K562 (cell line): ENCODE data around the gene MDN1. TPM values are rescaled to one million over a fixed set of nuclear protein-coding genes. Genes with fewer than 3 reads are reported as not detected.

Experiments
- ATAC-seq: fragments of 200-7000 bp; cut with Tn5 transposase; 3 replicates; pipeline ENCODE4 v1.9.1; 2020; ENCODE audit warnings: moderate library complexity
- BruUV-seq: library from RNA; stranded (reverse); fragments of 400-500 nt; replicated peaks from 2 replicates; lab custom pipeline; 2021; lab: Mats Ljungman, UMichigan
- CTCF ChIA-PET: fragments of 300-600 bp; formaldehyde crosslinking; extraction: SDS; loops from one replicate; lab custom pipeline; 2021; ENCODE audit warnings: low intra/inter-chr PET ratio; lab: Yijun Ruan, JAX
- POLR2A ChIA-PET: fragments of 300-600, 350-650 bp; sonication (Branson Sonifier 250); formaldehyde crosslinking; extraction: SDS; loops from one replicate; lab custom pipeline; 2021; ENCODE audit warnings: antibody characterized with exemption, inconsistent platforms; lab: Yijun Ruan, JAX
- DNase-seq, 4 experiments: peaks; one replicate each; pipeline versions ENCODE4 v3.0.0 to v3.0.0-alpha.2; 2011 to 2018; ENCODE audit warnings: low spot score in 3 of 4, mixed read lengths in 3 of 4; ENCODE audit errors: extremely low read depth in 1 of 4
- FAIRE-seq: peaks from 2 replicates; lab custom pipeline; 2011; peaks lifted over from hg19 to GRCh38; lab: Jason Lieb, UNC
- H2AFZ ChIP-seq: 2 replicates; pipeline ENCODE4 v1.6.0; 2011; ENCODE audit warnings: low read depth, low read length, control low read depth, inconsistent platforms
- H3K27ac ChIP-seq: fragments of 200-600 bp; 3 replicates; pipeline ENCODE4 v1.8.0; 2011; ENCODE audit warnings: low read depth, mild to moderate bottlenecking, control low read depth, inconsistent platforms, low read length, moderate library complexity, mixed read lengths; ENCODE audit errors: extremely low read depth
- H3K27me3 ChIP-seq, 2 experiments: fragments of 300-600 bp in 1 of 2; 2 replicates in 1 of 2; 3 replicates in 1 of 2; pipeline versions ENCODE4 v1.6.0 to v1.8.0; 2011; ENCODE audit warnings: inconsistent platforms in 2 of 2, low read length in 2 of 2, mild to moderate bottlenecking in 1 of 2, mixed read lengths in 1 of 2, moderate library complexity in 1 of 2; ENCODE audit not compliant: control insufficient read depth in 2 of 2, insufficient read depth in 2 of 2
- H3K36me3 ChIP-seq: fragments of 300-600 bp; 3 replicates; pipeline ENCODE4 v1.8.0; 2011; ENCODE audit warnings: mild to moderate bottlenecking, low read length, inconsistent platforms; ENCODE audit not compliant: control insufficient read depth, insufficient read depth
- H3K4me1 ChIP-seq, 2 experiments: fragments of 200-600 bp in 1 of 2; replicated peaks in 1 of 2; 2 replicates in 1 of 2; 3 replicates in 1 of 2; pipeline versions ENCODE4 v1.5.1 to v1.8.0; 2011; ENCODE audit warnings: inconsistent platforms in 2 of 2, low read length in 2 of 2, mild to moderate bottlenecking in 1 of 2, mixed read lengths in 1 of 2, moderate library complexity in 1 of 2; ENCODE audit not compliant: control insufficient read depth in 2 of 2, insufficient read depth in 2 of 2
- H3K4me2 ChIP-seq: 2 replicates; pipeline ENCODE4 v1.6.1; 2011; ENCODE audit warnings: low read length, control low read depth, inconsistent platforms, mixed read lengths; ENCODE audit not compliant: insufficient read depth
- H3K4me3 ChIP-seq: fragments of 200-600 bp; sonication (generic), shearing (Covaris generic); 2 replicates; pipeline ENCODE4 v1.5.1; 2016; ENCODE audit warnings: control low read depth, inconsistent platforms
- H3K79me2 ChIP-seq: fragments of 200-600 bp; 3 replicates; pipeline ENCODE4 v1.8.0; 2011; ENCODE audit warnings: low read length, inconsistent platforms; ENCODE audit not compliant: control insufficient read depth, insufficient read depth
- H3K9ac ChIP-seq, 2 experiments: 2 replicates each; pipeline versions ENCODE4 v1.6.0 to v1.6.1; 2011; ENCODE audit warnings: low read depth in 2 of 2, low read length in 2 of 2, control low read depth in 1 of 2, inconsistent platforms in 1 of 2, mild to moderate bottlenecking in 1 of 2, mixed read lengths in 1 of 2; ENCODE audit not compliant: insufficient read depth in 1 of 2
- H3K9me1 ChIP-seq: one replicate; pipeline ENCODE4 v1.6.0; 2011; ENCODE audit warnings: inconsistent platforms, mild to moderate bottlenecking, low read length, moderate library complexity; ENCODE audit not compliant: control insufficient read depth, insufficient read depth
- H3K9me3 ChIP-seq: replicated peaks from 2 replicates; pipeline ENCODE4 v1.5.1; 2011; ENCODE audit warnings: low read depth, low read length, inconsistent platforms; ENCODE audit not compliant: control insufficient read depth, insufficient read depth
- H4K20me1 ChIP-seq: replicated peaks from 2 replicates; pipeline ENCODE4 v1.6.1; 2011; ENCODE audit warnings: low read length, inconsistent platforms, mixed read lengths; ENCODE audit not compliant: control insufficient read depth, insufficient read depth
- KDM5B ChIP-seq: fragments of 200-600 bp; sonication (generic); IDR thresholded peaks from 2 replicates; pipeline ENCODE4 v1.6.1; 2012; ENCODE audit warnings: low read depth, mild to moderate bottlenecking, moderate library complexity, low read length, control low read depth, inconsistent platforms; ENCODE audit not compliant: insufficient replicate concordance
- MCM2 ChIP-seq: fragments of 450-650 bp; IDR thresholded peaks from 2 replicates; pipeline ENCODE4 v1.6.1; 2017; ENCODE audit warnings: low read depth, mild to moderate bottlenecking
- NELFE ChIP-seq: IDR thresholded peaks from 2 replicates; pipeline ENCODE4 v1.6.1; 2011; ENCODE audit warnings: mild to moderate bottlenecking; ENCODE audit not compliant: insufficient read depth, insufficient read length
- NFATC3 ChIP-seq: fragments of 450-650 bp; IDR thresholded peaks from 2 replicates; pipeline ENCODE4 v1.6.1; 2017; ENCODE audit warnings: mild to moderate bottlenecking
- NUFIP1 ChIP-seq: fragments of 450-650 bp; IDR thresholded peaks from 2 replicates; pipeline ENCODE4 v1.6.1; 2018; ENCODE audit not compliant: partially characterized antibody
- RFX1 ChIP-seq: fragments of 450-650 bp; IDR thresholded peaks from 2 replicates; pipeline ENCODE4 v1.6.1; 2016; ENCODE audit warnings: mild to moderate bottlenecking, moderate library complexity
- SMAD3 ChIP-seq: fragments of 450-650 bp; formaldehyde crosslinking; conservative IDR thresholded peaks from 2 replicates; pipeline ENCODE4 v1.4.0; 2020; ENCODE audit warnings: mild to moderate bottlenecking
- SOX6 ChIP-seq: fragments of 450-650 bp; IDR thresholded peaks from 2 replicates; pipeline ENCODE4 v1.6.1; 2014; ENCODE audit warnings: mild to moderate bottlenecking
- STAT5A ChIP-seq: IDR thresholded peaks from 2 replicates; pipeline ENCODE4 v1.6.1; 2012; ENCODE audit warnings: low read length, inconsistent platforms, borderline replicate concordance
- ZNF175 ChIP-seq: fragments of 200-800 bp; sonication (Bioruptor generic); IDR thresholded peaks from 2 replicates; pipeline ENCODE4 v1.6.1; 2016; ENCODE audit warnings: low read depth, mild to moderate bottlenecking, missing genetic modification characterization, missing compliant biosample characterization
- ZNF561 ChIP-seq: fragments of 450-650 bp; formaldehyde crosslinking; conservative IDR thresholded peaks from 2 replicates; pipeline ENCODE4 v1.4.0; 2020; ENCODE audit warnings: mild to moderate bottlenecking, moderate library complexity
- WGBS: fragments of 100-300 bp; shearing (Covaris generic); methylation state at CpG from one replicate; pipeline ENCODE4 v1.1.6; 2016; ENCODE audit warnings: low coverage, mixed read lengths; ENCODE audit not compliant: insufficient coverage; ENCODE audit errors: missing lambda C conversion rate; 5-methylcytosine and 5-hydroxymethylcytosine counted together
- in situ Hi-C: fragments of 300-500 bp; cut with MboI; formaldehyde crosslinking; loops from 4 replicates; pipeline ENCODE4 v1.15.0; 2018; ENCODE audit warnings: inconsistent platforms, mixed read lengths
- intact Hi-C: fragments of 100-400 bp; cut with micrococcal nuclease; formaldehyde crosslinking; loops from 2 replicates; pipeline ENCODE4 v1.14.2; 2022
- polyA plus RNA-seq, 8 experiments: library from polyadenylated mRNA; depleted of rRNA in 4 of 8; stranded (reverse) in 5 of 8; unstranded in 3 of 8; fragments of >200 nt; fragmentation: Nextera tagmentation in 2 of 8; fragmentation: Illumina TruSeq in 1 of 8; extraction: Ambion mirVana in 2 of 8; extraction: Trizol in 1 of 8; gene quantifications; 2 replicates each; pipeline versions ENCODE4 v1.2.1 to v1.2.3, GENCODE V29; 2011 to 2014; ENCODE audit warnings: inconsistent platforms in 1 of 8, missing spikeins in 1 of 8
- total RNA-seq, 7 experiments: library from RNA; depleted of rRNA in 6 of 7; stranded (reverse); fragments of >200 nt in 6 of 7; fragmentation: Illumina TruSeq in 2 of 7; extraction: Trizol in 2 of 7; gene quantifications; 2 replicates each; pipeline versions ENCODE4 v1.2.1 to v1.2.3, GENCODE V29; 2011 to 2021; ENCODE audit warnings: low replicate concordance in 1 of 7
- TF ChIP-seq, protein P1 (sequence below): fragments of 250-450 bp; sonication (Bioruptor Pico); IDR thresholded peaks from 2 replicates; pipeline ENCODE4 v1.4.0; 2020; ENCODE audit warnings: borderline replicate concordance
- TF ChIP-seq, protein P2 (sequence below): fragments of 250-450 bp; sonication (Bioruptor Pico); IDR thresholded peaks from 2 replicates; pipeline ENCODE4 v1.9.0; 2021; ENCODE audit warnings: mild to moderate bottlenecking, inconsistent platforms
- TF ChIP-seq, protein P3 (sequence below): IDR thresholded peaks from 2 replicates; pipeline ENCODE4 v1.6.1; 2014; ENCODE audit warnings: antibody characterized with exemption
- TF ChIP-seq, protein P4 (sequence below): fragments of 450-650 bp; IDR thresholded peaks from one replicate; pipeline ENCODE4 v1.6.1; 2018; ENCODE audit warnings: mild to moderate bottlenecking, moderate library complexity; ENCODE audit not compliant: partially characterized antibody

MDN1 gene
- total and polyA plus RNA-seq, 9 of the 15 experiments (the other 6 are each of a cell fraction or from before 2014, with no cell fraction given) = 25.6 to 93.6 (median 43.0) TPM

DNA sequence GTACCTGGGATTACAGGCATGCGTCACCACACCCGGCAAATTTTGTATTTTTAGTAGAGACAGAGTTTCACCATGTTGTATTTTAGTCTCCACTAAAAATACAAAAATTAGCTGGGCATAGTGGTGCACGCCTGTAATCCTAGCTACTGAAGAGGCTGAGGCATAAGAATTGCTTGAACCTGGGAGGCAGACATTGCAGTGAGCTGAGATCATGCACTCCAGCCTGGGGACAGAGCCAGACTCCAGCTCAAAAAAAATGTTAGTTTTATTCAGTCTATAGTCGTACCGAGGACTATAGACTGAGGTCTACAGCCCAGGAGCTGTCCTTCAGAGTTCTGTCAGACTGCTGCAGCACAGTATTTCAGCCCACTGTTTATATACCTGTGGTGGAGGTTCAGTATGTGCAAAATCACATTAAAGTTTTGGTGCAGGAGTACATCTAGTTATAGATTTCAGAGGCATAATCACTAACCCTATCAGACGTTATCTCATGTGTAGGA is 6.5 kb upstream of the MDN1 start:
- Histone ChIP-seq H3K79me2 (peaks cover 15% of the 10 kb centered on the region), H3K27me3 (no peaks in the 10 kb centered on the region), H3K4me3 (no peak overlapping the region), H3K9me3 (no peaks in the 10 kb centered on the region), H3K36me3 (peaks cover under 1% of the 10 kb centered on the region; the same call in 2 of the 3 replicates), H3K9ac (0 out of 4 replicates have a peak overlapping the region, but pooled peaks of 1 of the 2 experiments have one; percentile 11), H2AFZ (no peak overlapping the region), H3K4me1 (peaks cover 0 to 10% of the 10 kb centered on the region in 2 experiments; a peak in 3 of 5 replicates), H3K9me1 (no peaks in the 10 kb centered on the region), H3K27ac (no peak overlapping the region), H4K20me1 (no peaks in the 10 kb centered on the region), H3K4me2 (no peak overlapping the region)
- in situ Hi-C loops (no loop called here), intact Hi-C loops (no loop called here)
- FAIRE-seq = no peak
- DNase-seq = no peak
- POLR2A ChIA-PET = interaction anchor here (0.6 to 0.9 kb wide), 2 partner anchors 15 to 18 kb away, joined by 3 to 4 read pairs; no protein-coding TSS in a partner anchor
- WGBS = 63% methylated on average over 6 of the region's 6 CpGs
- TF ChIP-seq SOX6 (no peak), NELFE (no peak), KDM5B (no peak), MCM2 (no peak), STAT5A (no peak), ZNF175 (no peak), SMAD3 (CRISPR knock-in tag) (no peak), NUFIP1 (no peak), RFX1 (no peak), ZNF561 (CRISPR knock-in tag) (no peak), NFATC3 (no peak)
- TF ChIP-seq, protein P1, sequence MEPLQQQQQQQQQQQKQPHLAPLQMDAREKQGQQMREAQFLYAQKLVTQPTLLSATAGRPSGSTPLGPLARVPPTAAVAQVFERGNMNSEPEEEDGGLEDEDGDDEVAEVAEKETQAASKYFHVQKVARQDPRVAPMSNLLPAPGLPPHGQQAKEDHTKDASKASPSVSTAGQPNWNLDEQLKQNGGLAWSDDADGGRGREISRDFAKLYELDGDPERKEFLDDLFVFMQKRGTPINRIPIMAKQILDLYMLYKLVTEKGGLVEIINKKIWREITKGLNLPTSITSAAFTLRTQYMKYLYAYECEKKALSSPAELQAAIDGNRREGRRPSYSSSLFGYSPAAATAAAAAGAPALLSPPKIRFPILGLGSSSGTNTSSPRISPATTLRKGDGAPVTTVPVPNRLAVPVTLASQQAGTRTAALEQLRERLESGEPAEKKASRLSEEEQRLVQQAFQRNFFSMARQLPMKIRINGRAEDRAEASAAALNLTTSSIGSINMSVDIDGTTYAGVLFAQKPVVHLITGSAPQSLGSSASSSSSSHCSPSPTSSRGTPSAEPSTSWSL (CRISPR knock-in tag) = no peak
- TF ChIP-seq, protein P2, sequence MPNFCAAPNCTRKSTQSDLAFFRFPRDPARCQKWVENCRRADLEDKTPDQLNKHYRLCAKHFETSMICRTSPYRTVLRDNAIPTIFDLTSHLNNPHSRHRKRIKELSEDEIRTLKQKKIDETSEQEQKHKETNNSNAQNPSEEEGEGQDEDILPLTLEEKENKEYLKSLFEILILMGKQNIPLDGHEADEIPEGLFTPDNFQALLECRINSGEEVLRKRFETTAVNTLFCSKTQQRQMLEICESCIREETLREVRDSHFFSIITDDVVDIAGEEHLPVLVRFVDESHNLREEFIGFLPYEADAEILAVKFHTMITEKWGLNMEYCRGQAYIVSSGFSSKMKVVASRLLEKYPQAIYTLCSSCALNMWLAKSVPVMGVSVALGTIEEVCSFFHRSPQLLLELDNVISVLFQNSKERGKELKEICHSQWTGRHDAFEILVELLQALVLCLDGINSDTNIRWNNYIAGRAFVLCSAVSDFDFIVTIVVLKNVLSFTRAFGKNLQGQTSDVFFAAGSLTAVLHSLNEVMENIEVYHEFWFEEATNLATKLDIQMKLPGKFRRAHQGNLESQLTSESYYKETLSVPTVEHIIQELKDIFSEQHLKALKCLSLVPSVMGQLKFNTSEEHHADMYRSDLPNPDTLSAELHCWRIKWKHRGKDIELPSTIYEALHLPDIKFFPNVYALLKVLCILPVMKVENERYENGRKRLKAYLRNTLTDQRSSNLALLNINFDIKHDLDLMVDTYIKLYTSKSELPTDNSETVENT (CRISPR knock-in tag) = no peak
- TF ChIP-seq, protein P3, sequence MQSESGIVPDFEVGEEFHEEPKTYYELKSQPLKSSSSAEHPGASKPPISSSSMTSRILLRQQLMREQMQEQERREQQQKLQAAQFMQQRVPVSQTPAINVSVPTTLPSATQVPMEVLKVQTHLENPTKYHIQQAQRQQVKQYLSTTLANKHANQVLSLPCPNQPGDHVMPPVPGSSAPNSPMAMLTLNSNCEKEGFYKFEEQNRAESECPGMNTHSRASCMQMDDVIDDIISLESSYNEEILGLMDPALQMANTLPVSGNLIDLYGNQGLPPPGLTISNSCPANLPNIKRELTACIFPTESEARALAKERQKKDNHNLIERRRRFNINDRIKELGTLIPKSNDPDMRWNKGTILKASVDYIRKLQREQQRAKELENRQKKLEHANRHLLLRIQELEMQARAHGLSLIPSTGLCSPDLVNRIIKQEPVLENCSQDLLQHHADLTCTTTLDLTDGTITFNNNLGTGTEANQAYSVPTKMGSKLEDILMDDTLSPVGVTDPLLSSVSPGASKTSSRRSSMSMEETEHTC = no peak
- TF ChIP-seq, protein P4, sequence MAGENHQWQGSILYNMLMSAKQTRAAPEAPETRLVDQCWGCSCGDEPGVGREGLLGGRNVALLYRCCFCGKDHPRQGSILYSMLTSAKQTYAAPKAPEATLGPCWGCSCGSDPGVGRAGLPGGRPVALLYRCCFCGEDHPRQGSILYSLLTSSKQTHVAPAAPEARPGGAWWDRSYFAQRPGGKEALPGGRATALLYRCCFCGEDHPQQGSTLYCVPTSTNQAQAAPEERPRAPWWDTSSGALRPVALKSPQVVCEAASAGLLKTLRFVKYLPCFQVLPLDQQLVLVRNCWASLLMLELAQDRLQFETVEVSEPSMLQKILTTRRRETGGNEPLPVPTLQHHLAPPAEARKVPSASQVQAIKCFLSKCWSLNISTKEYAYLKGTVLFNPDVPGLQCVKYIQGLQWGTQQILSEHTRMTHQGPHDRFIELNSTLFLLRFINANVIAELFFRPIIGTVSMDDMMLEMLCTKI = no peak
- no TSS peak for BruUV-seq
- no peak for ATAC-seq
- CTCF ChIA-PET = no interaction called here
